ENCODE measurements around the gene ARVCF. TPM values are rescaled to one million over a fixed set of nuclear protein-coding genes. Genes with fewer than 3 reads are reported as not detected.

ARVCF gene
- total RNA-seq, 4 donors from 2014 or later, result 10.7 to 21.2 (median 18.4) TPM

- H3K36me3 ChIP-seq, result peaks cover 0 to 51% (median 0%) of the 10 kb centered on the region in 3 donors
Measured at GRCh38 chr22:20063271-20064139, 46.9 kb upstream of the ARVCF start.

GRCh38 chr22:20062766-20063083, 46.1 kb upstream of the ARVCF start:
- no peak overlapping the region for H3K27ac ChIP-seq
- H3K36me3 ChIP-seq, result peaks cover 0 to 59% (median 0%) of the 10 kb centered on the region in 3 donors
- H3K9me3 ChIP-seq, result no peaks in the 10 kb centered on the region
- H3K27me3 ChIP-seq, result no peaks in the 10 kb centered on the region
- H3K4me3 ChIP-seq, result no peak overlapping the region
- no peaks in the 10 kb centered on the region for H3K4me1 ChIP-seq
- DNase-seq, result no peak
- TF ChIP-seq CTCF (IDR thresholded peaks at IDR 0.05) (no peak), POLR2A (IDR thresholded peaks at IDR 0.05) (no peak)

More at GRCh38 chr22:20063271-20064139, 46.9 kb upstream of the ARVCF start:
- no peaks in the 10 kb centered on the region for H3K27me3 ChIP-seq
- H3K9me3 ChIP-seq, result no peaks in the 10 kb centered on the region
- no peaks in the 10 kb centered on the region for H3K4me1 ChIP-seq
- no peak for TF ChIP-seq CTCF (IDR thresholded peaks at IDR 0.05)
- no peak overlapping the region for H3K27ac ChIP-seq
- H3K4me3 ChIP-seq, result no peak overlapping the region
- peak in 1 of 3 donors; percentile 47 for DNase-seq

GRCh38 chr22:20062043-20062765, 45.6 kb upstream of the ARVCF start:
- TF ChIP-seq POLR2A (IDR thresholded peaks at IDR 0.05) (no peak), CTCF (IDR thresholded peaks at IDR 0.05) (no peak)
- Histone ChIP-seq H3K9me3 (no peaks in the 10 kb centered on the region), H3K27me3 (no peaks in the 10 kb centered on the region), H3K36me3 (peaks cover 0 to 64% (median 0%) of the 10 kb centered on the region in 3 donors), H3K27ac (no peak overlapping the region), H3K4me3 (no peak overlapping the region), H3K4me1 (no peaks in the 10 kb centered on the region)
- no peak for DNase-seq

GRCh38 chr22:20061481-20061861, 44.8 kb upstream of the ARVCF start:
- H3K4me1 ChIP-seq, result no peaks in the 10 kb centered on the region
- H3K27me3 ChIP-seq, result no peaks in the 10 kb centered on the region
- H3K9me3 ChIP-seq, result no peaks in the 10 kb centered on the region
- H3K36me3 ChIP-seq, result peaks cover 0 to 72% (median 0%) of the 10 kb centered on the region in 3 donors
- H3K4me3 ChIP-seq, result no peak overlapping the region
- H3K27ac ChIP-seq, result no peak overlapping the region
- no peak for TF ChIP-seq POLR2A (IDR thresholded peaks at IDR 0.05)
- TF ChIP-seq CTCF (IDR thresholded peaks at IDR 0.05), result no peak
- DNase-seq, result peak in 1 of 3 donors; percentile 39

- Histone ChIP-seq H3K9me3 (no peaks in the 10 kb centered on the region), H3K36me3 (peaks cover 0 to 78% (median 0%) of the 10 kb centered on the region in 3 donors), H3K27me3 (no peaks in the 10 kb centered on the region), H3K4me3 (no peak overlapping the region), H3K27ac (no peak overlapping the region), H3K4me1 (no peaks in the 10 kb centered on the region)
- TF ChIP-seq POLR2A (IDR thresholded peaks at IDR 0.05), result no peak
- TF ChIP-seq CTCF (IDR thresholded peaks at IDR 0.05), result no peak
- DNase-seq, result peak in 1 of 3 donors; percentile 33
Measured at GRCh38 chr22:20060700-20061480, 44.3 kb upstream of the ARVCF start.
